NCI-H128 (cell line): ENCODE data around the gene AKR1C1.
"Not testable (repeated sequence)": the region's sequence is repeated elsewhere in the genome, so short reads cannot be mapped to it uniquely, and the experiment has no call there.

Experiments
- DNase-seq: peaks from one replicate; lab custom pipeline; 2025; ENCODE audit not compliant: unreplicated experiment; lab: John Stamatoyannopoulos, UW

The AKR1C1 gene

GRCh38 chr10:4962876-4963814 lies at the start of gene AKR1C1:
Gene AKR1C1, plus strand, starts transcription at chr10:4963415. Its CDS starts 30 bp downstream, at chr10:4963445.
- not testable (repeated sequence) for DNase-seq

- no peak for DNase-seq
These were observed 48.9 kb upstream of the AKR1C1 start for GRCh38 chr10:4914213-4914850.

GRCh38 chr10:4916086-4916716 lies 47.0 kb upstream of the AKR1C1 start:
- no peak for DNase-seq

- DNase-seq, result no peak
These were observed 45.0 kb upstream of the AKR1C1 start for GRCh38 chr10:4918236-4918635.

GRCh38 chr10:4924482-4924881 lies 38.7 kb upstream of the AKR1C1 start:
- DNase-seq, result not testable (repeated sequence)

GRCh38 chr10:4926400-4926799 lies 36.8 kb upstream of the AKR1C1 start:
- no peak for DNase-seq

GRCh38 chr10:4931587-4931986 lies 31.6 kb upstream of the AKR1C1 start:
- no peak for DNase-seq

- DNase-seq, result no peak
These were observed 28.7 kb upstream of the AKR1C1 start for GRCh38 chr10:4934391-4934987.

- DNase-seq, result no peak
These were observed 25.9 kb upstream of the AKR1C1 start for GRCh38 chr10:4937346-4937745.

- no peak for DNase-seq
These were observed 23.8 kb upstream of the AKR1C1 start for GRCh38 chr10:4939224-4940072.

- DNase-seq, result not testable (repeated sequence)
These were observed 23.2 kb upstream of the AKR1C1 start for GRCh38 chr10:4940073-4940428.

- not testable (repeated sequence) for DNase-seq
These were observed 22.3 kb upstream of the AKR1C1 start for GRCh38 chr10:4940909-4941308.

GRCh38 chr10:4941540-4942330 lies 21.5 kb upstream of the AKR1C1 start:
- DNase-seq, result no peak

- not testable (repeated sequence) for DNase-seq
These were observed 20.3 kb upstream of the AKR1C1 start for GRCh38 chr10:4942931-4943330.

- not testable (repeated sequence) for DNase-seq
These were observed 19.8 kb upstream of the AKR1C1 start for GRCh38 chr10:4943416-4943815.

- no peak for DNase-seq
These were observed 19.4 kb upstream of the AKR1C1 start for GRCh38 chr10:4943821-4944220.

GRCh38 chr10:4944841-4945240 lies 18.4 kb upstream of the AKR1C1 start:
- no peak for DNase-seq

- DNase-seq, result no peak
These were observed 17.2 kb upstream of the AKR1C1 start for GRCh38 chr10:4945766-4946717.
